Activated CD8-positive, alpha-beta T cell treated with anti-CD3 and anti-CD28 coated beads for 36 hours (primary cell): ENCODE results near the gene CBLL1. TPM values are rescaled to one million over a fixed set of nuclear protein-coding genes. Genes with fewer than 3 reads are reported as not detected.

Experiments
- ATAC-seq: fragments of 200-7000 bp; cut with Tn5 transposase; one replicate; pipeline ENCODE4 v1.10.0; 2021; ENCODE audit warnings: mild to moderate bottlenecking, moderate library complexity
- CTCF ChIA-PET: fragments of 350-600 bp; sonication (Branson Sonifier 250); formaldehyde crosslinking; loops from one replicate; lab custom pipeline; 2021; ENCODE audit warnings: antibody characterized with exemption; lab: Charles Lee
- POLR2A ChIA-PET: fragments of 350-600 bp; sonication (Branson Sonifier 250); formaldehyde crosslinking; loops from one replicate; lab custom pipeline; 2021; ENCODE audit warnings: antibody characterized with exemption; lab: Charles Lee
- DNase-seq: peaks from one replicate; pipeline ENCODE4 v3.0.0-alpha.2; 2020
- H3K27ac Mint-ChIP-seq: one replicate; pipeline ENCODE4 v1.8.0; 2021; ENCODE audit warnings: mild to moderate bottlenecking, mixed read lengths
- H3K27me3 Mint-ChIP-seq: one replicate; pipeline ENCODE4 v1.8.0; 2021; ENCODE audit warnings: mixed read lengths
- H3K36me3 Mint-ChIP-seq: one replicate; pipeline ENCODE4 v1.8.0; 2021; ENCODE audit warnings: low read depth, mixed read lengths
- H3K4me1 Mint-ChIP-seq: one replicate; pipeline ENCODE4 v1.8.0; 2021; ENCODE audit warnings: low read depth, mixed read lengths
- H3K4me3 Mint-ChIP-seq: one replicate; pipeline ENCODE4 v1.8.0; 2021; ENCODE audit warnings: mild to moderate bottlenecking, moderate library complexity, mixed read lengths
- H3K9me3 Mint-ChIP-seq: one replicate; pipeline ENCODE4 v1.8.0; 2021; ENCODE audit warnings: mixed read lengths
- intact Hi-C: fragments of 100-400 bp; cut with micrococcal nuclease; formaldehyde crosslinking; loops from one replicate; pipeline ENCODE4 v1.10.0; 2022
- total RNA-seq, 2 experiments: library from RNA; stranded (reverse); gene quantifications; one replicate each; pipeline ENCODE4 v1.2.3, GENCODE V29; 2021
- TF ChIP-seq, protein P1 (sequence below): fragments of 200-600 bp; IDR thresholded peaks from one replicate; pipeline ENCODE4 v1.8.0; 2022; ENCODE audit warnings: antibody characterized with exemption, mild to moderate bottlenecking

CBLL1 gene
- total RNA-seq, 2 experiments from 2014 or later = 31.7 to 38.2 TPM

DNA sequence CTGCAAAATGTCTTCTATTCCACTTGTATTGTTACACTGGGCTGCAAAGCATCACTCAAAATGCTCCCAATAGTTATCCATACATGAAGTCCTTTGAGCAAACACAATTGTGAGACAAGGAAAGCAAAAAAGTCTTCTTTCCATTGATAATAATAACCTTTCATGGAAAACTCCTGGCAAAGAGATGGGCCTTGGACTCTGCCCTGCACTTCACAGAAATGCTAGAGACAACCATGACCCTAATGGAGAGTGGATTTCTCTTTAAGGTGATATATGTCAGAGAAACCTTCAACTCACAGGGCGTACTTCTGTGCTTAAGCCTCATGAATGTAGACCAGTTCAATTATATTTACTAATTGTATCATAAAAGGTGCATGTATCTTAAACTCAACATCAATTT, 39.7 kb downstream of the CBLL1 start:
- Mint-ChIP-seq H3K27me3 (no peaks in the 10 kb centered on the region), H3K4me3 (no peak overlapping the region), H3K4me1 (peaks cover 12% of the 10 kb centered on the region), H3K27ac (no peak overlapping the region), H3K9me3 (no peaks in the 10 kb centered on the region), H3K36me3 (no peaks in the 10 kb centered on the region)
- ChIA-PET CTCF (interaction anchor here (2.6 kb wide), 1 partner anchor 91 kb away, joined by 6 read pairs; no protein-coding TSS in a partner anchor), POLR2A (interaction anchor here (0.7 kb wide), 1 partner anchor 71 kb away, joined by 3 read pairs; no protein-coding TSS in a partner anchor)
- DNase-seq (no peak), ATAC-seq (no peak)
- TF ChIP-seq, protein P1, sequence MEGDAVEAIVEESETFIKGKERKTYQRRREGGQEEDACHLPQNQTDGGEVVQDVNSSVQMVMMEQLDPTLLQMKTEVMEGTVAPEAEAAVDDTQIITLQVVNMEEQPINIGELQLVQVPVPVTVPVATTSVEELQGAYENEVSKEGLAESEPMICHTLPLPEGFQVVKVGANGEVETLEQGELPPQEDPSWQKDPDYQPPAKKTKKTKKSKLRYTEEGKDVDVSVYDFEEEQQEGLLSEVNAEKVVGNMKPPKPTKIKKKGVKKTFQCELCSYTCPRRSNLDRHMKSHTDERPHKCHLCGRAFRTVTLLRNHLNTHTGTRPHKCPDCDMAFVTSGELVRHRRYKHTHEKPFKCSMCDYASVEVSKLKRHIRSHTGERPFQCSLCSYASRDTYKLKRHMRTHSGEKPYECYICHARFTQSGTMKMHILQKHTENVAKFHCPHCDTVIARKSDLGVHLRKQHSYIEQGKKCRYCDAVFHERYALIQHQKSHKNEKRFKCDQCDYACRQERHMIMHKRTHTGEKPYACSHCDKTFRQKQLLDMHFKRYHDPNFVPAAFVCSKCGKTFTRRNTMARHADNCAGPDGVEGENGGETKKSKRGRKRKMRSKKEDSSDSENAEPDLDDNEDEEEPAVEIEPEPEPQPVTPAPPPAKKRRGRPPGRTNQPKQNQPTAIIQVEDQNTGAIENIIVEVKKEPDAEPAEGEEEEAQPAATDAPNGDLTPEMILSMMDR = no peak
- intact Hi-C loops = no loop called here

DNA sequence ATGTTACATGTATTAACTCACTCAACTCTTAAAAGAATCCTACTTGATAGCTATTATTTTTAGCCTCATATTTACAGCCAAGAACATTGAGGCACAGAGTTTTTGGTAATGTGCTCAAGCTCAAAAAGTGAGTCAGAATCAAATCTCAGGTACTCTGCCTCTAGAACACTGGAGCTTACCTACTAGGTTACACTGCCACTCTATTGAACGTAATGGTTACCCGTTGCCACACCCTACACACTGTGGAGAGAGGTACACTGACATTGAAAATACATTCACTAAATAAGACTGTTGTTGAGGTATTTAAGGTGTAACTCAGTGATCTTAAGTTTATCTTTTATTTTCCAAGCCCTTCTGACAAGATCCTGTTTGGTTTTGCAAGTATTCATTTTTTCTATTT, 41.2 kb downstream of the CBLL1 start:
- Mint-ChIP-seq H3K9me3 (no peaks in the 10 kb centered on the region), H3K4me3 (no peak overlapping the region), H3K4me1 (peaks cover 12% of the 10 kb centered on the region), H3K27me3 (no peaks in the 10 kb centered on the region), H3K36me3 (no peaks in the 10 kb centered on the region), H3K27ac (no peak overlapping the region)
- CTCF ChIA-PET = interaction anchor here (1.5 to 2.6 kb wide), 2 partner anchors 42 to 90 kb away, joined by 6 read pairs; partner anchors contain the start of gene CBLL1
- TF ChIP-seq, protein P1 = no peak
- DNase-seq (no peak), ATAC-seq (peak; percentile 62)
- intact Hi-C loops = no loop called here
- POLR2A ChIA-PET = interaction anchor here (1.3 kb wide), 1 partner anchor 73 kb away, joined by 4 read pairs; no protein-coding TSS in a partner anchor

DNA sequence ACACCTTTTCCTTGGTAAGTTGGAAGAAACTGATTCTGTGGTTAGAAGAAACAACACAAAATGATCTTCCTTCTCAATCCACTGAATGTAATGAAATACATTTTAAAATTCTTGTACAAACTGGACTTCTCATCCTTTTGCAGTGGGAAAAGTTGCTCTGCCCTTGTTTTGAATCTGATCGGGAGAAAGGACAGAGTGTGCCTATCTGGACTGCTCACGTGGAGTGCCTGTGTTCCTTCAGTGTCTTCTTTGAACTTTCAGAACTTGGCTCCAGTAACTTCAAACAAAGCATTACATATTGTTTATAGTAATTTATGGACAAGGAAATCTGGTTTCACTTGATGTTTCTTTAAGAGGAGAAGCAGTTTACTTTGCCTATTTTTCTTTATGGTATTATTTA, 42.0 kb downstream of the CBLL1 start:
- Mint-ChIP-seq H3K27me3 (no peaks in the 10 kb centered on the region), H3K27ac (no peak overlapping the region), H3K4me3 (no peak overlapping the region), H3K36me3 (no peaks in the 10 kb centered on the region), H3K9me3 (no peaks in the 10 kb centered on the region), H3K4me1 (peaks cover 12% of the 10 kb centered on the region)
- no peak for DNase-seq
- ATAC-seq = no peak
- intact Hi-C loops = no loop called here
- POLR2A ChIA-PET = no interaction called here
- TF ChIP-seq, protein P1 = no peak
- CTCF ChIA-PET = no interaction called here

DNA sequence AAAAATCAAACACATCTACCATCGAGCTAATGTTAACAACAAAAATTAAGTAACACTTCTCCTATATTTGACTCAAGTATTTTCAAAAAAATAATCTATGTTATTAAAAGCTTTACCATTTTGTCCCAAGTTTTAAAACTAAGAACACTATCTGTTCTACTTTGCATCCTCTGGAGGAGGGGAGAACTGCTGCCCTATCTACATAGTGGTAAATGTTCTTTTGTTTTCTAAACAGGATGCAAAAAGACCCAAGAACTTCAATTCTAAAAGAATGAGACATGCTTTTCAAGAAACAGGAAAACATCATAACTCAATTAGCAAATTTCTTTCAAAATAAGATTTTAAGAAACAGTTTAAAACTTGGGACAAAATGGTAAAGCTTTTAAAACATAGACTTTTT, 44.3 kb downstream of the CBLL1 start:
- Mint-ChIP-seq H3K36me3 (no peaks in the 10 kb centered on the region), H3K4me3 (no peak overlapping the region), H3K4me1 (peaks cover 12% of the 10 kb centered on the region), H3K9me3 (no peaks in the 10 kb centered on the region), H3K27me3 (no peaks in the 10 kb centered on the region), H3K27ac (no peak overlapping the region)
- CTCF ChIA-PET = interaction anchor here (0.8 to 1.0 kb wide), 2 partner anchors 16 to 62 kb away, joined by 3 read pairs; no protein-coding TSS in a partner anchor
- intact Hi-C loops = no loop called here
- TF ChIP-seq, protein P1 = no peak
- POLR2A ChIA-PET = no interaction called here
- ATAC-seq (no peak), DNase-seq (no peak)

DNA sequence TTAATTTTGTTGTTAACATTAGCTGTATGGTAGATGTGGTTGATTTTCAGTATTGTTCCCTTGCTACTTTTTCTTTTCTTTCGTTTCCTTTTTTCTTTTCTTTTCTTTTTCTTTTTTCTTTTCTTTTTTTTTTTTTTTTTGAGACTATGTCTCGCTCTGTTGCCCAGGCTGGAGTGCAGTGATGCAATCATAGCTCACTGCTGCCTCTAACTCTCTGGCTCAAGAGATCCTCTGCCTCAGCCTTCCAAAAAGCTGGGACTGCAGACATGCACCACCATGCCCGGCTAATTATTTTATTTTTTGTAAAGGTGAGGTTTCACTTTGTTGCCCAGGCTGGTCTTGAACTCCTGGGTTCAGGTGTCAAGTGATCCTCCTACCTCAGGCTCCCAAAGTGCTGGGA, 44.7 kb downstream of the CBLL1 start:
- POLR2A ChIA-PET = no interaction called here
- DNase-seq (no peak), ATAC-seq (no peak)
- peaks cover 12% of the 10 kb centered on the region for H3K4me1 Mint-ChIP-seq
- no peaks in the 10 kb centered on the region for H3K36me3 Mint-ChIP-seq
- H3K27ac Mint-ChIP-seq = no peak overlapping the region
- H3K27me3 Mint-ChIP-seq = no peaks in the 10 kb centered on the region
- no peaks in the 10 kb centered on the region for H3K9me3 Mint-ChIP-seq
- intact Hi-C loops = no loop called here
- no peak overlapping the region for H3K4me3 Mint-ChIP-seq
- CTCF ChIA-PET = interaction anchor here (0.8 to 1.0 kb wide), 2 partner anchors 16 to 63 kb away, joined by 3 read pairs; no protein-coding TSS in a partner anchor
- TF ChIP-seq, protein P1 = no peak
